GM12878 (cell line): ENCODE measurements around the gene C12orf56.

Experiments used
- BRCA1 ChIP-seq: IDR thresholded peaks from 2 replicates; pipeline ENCODE4 v1.6.1; 2011; ENCODE audit warnings: low read depth, low read length, improper control_type of control experiment
- CBX5 ChIP-seq: sonication (generic); IDR thresholded peaks from 2 replicates; pipeline ENCODE4 v1.6.1; 2016; ENCODE audit warnings: low read depth, moderate library complexity, mild to moderate bottlenecking, inconsistent platforms
- DPF2 ChIP-seq: fragments of 450-650 bp; IDR thresholded peaks from 2 replicates; pipeline ENCODE4 v1.6.1; 2017; ENCODE audit warnings: mild to moderate bottlenecking
- EZH2 ChIP-seq: IDR thresholded peaks from 2 replicates; pipeline ENCODE4 v1.6.1; 2012; ENCODE audit warnings: low read depth, mild to moderate bottlenecking, control low read depth, inconsistent platforms, low read length, borderline replicate concordance; ENCODE audit not compliant: control insufficient read depth
- JUND ChIP-seq: IDR thresholded peaks from 2 replicates; pipeline ENCODE4 v1.6.1; 2012; ENCODE audit warnings: low read depth, mild to moderate bottlenecking, low read length, improper control_type of control experiment, moderate library complexity
- POLR2A ChIP-seq: IDR thresholded peaks from 2 replicates; pipeline ENCODE4 v1.6.1; 2011; ENCODE audit warnings: low read depth, mild to moderate bottlenecking, low read length
- RAD21 ChIP-seq: IDR thresholded peaks from 2 replicates; pipeline ENCODE4 v1.6.1; 2011; ENCODE audit warnings: mild to moderate bottlenecking, low read depth, low read length, moderate library complexity; ENCODE audit not compliant: insufficient read depth
- RBBP5 ChIP-seq: fragments of 200-600 bp; sonication (generic); conservative IDR thresholded peaks from 2 replicates; pipeline ENCODE4 v1.6.1; 2016
- SIN3A ChIP-seq: IDR thresholded peaks from 2 replicates; pipeline ENCODE4 v1.6.1; 2012; ENCODE audit warnings: low read depth, low read length, improper control_type of control experiment
- TAF1 ChIP-seq: IDR thresholded peaks from 2 replicates; pipeline ENCODE4 v1.6.1; 2011; ENCODE audit warnings: mild to moderate bottlenecking, low read depth, low read length, borderline replicate concordance
- ZNF24 ChIP-seq: fragments of 450-650 bp; IDR thresholded peaks from 2 replicates; pipeline ENCODE4 v1.6.1; 2017; ENCODE audit warnings: antibody characterized with exemption, mild to moderate bottlenecking
- TF ChIP-seq, protein P1 (sequence below), 3 experiments: IDR thresholded peaks in 2 of 3; conservative IDR thresholded peaks in 1 of 3; 2 replicates each; pipeline ENCODE4 v1.5.1; 2011; ENCODE audit warnings: low read depth in 3 of 3, low read length in 3 of 3, mild to moderate bottlenecking in 3 of 3, control low read depth in 2 of 3, moderate library complexity in 2 of 3, inconsistent platforms in 1 of 3, mixed read lengths in 1 of 3; ENCODE audit not compliant: control insufficient read depth in 2 of 3, insufficient read depth in 1 of 3; ENCODE audit errors: extremely low read depth in 1 of 3
- TF ChIP-seq, protein P2 (sequence below): fragments of 450-650 bp; IDR thresholded peaks from 2 replicates; pipeline ENCODE4 v1.6.1; 2017; ENCODE audit warnings: antibody characterized with exemption, mild to moderate bottlenecking, moderate library complexity
- TF ChIP-seq, protein P3 (sequence below): IDR thresholded peaks from 2 replicates; pipeline ENCODE4 v1.6.1; 2012; ENCODE audit warnings: low read depth, low read length, improper control_type of control experiment

DNA sequence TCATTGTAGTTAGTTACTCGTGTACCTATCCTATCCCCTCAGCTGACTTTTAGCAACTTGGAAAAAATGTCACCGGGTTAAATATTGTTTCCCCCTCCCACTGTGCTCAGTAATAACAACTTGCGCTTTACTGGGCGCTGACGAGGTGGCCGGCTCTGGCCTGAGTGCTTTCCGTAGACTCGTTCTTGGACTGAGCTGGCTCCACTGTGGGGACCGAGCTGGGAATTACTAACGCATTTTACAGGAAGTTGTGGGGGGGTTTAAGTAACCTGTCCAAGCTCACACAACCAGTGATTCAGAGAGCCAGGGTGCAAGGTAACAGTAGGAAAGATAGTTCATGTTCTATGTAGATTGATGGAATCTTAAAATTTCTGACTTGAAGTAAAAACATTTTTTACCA lies 86.0 kb downstream of the C12orf56 start:
- TF ChIP-seq RAD21 (no peak), ZNF24 (no peak), POLR2A (no peak), SIN3A (no peak), RBBP5 (no peak), EZH2 (no peak), CBX5 (no peak), BRCA1 (no peak), DPF2 (no peak), JUND (no peak), TAF1 (no peak)
- TF ChIP-seq, protein P1, sequence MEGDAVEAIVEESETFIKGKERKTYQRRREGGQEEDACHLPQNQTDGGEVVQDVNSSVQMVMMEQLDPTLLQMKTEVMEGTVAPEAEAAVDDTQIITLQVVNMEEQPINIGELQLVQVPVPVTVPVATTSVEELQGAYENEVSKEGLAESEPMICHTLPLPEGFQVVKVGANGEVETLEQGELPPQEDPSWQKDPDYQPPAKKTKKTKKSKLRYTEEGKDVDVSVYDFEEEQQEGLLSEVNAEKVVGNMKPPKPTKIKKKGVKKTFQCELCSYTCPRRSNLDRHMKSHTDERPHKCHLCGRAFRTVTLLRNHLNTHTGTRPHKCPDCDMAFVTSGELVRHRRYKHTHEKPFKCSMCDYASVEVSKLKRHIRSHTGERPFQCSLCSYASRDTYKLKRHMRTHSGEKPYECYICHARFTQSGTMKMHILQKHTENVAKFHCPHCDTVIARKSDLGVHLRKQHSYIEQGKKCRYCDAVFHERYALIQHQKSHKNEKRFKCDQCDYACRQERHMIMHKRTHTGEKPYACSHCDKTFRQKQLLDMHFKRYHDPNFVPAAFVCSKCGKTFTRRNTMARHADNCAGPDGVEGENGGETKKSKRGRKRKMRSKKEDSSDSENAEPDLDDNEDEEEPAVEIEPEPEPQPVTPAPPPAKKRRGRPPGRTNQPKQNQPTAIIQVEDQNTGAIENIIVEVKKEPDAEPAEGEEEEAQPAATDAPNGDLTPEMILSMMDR (IDR thresholded peaks at IDR 0.05 in 2 of 3, conservative IDR thresholded peaks at IDR 0.05 in 1 of 3; ENCODE audit: control insufficient read depth in 2 of 3, extremely low read depth in 1 of 3, insufficient read depth in 1 of 3, low read depth in 3 of 3, low read length in 3 of 3), result no peak
- TF ChIP-seq, protein P2, sequence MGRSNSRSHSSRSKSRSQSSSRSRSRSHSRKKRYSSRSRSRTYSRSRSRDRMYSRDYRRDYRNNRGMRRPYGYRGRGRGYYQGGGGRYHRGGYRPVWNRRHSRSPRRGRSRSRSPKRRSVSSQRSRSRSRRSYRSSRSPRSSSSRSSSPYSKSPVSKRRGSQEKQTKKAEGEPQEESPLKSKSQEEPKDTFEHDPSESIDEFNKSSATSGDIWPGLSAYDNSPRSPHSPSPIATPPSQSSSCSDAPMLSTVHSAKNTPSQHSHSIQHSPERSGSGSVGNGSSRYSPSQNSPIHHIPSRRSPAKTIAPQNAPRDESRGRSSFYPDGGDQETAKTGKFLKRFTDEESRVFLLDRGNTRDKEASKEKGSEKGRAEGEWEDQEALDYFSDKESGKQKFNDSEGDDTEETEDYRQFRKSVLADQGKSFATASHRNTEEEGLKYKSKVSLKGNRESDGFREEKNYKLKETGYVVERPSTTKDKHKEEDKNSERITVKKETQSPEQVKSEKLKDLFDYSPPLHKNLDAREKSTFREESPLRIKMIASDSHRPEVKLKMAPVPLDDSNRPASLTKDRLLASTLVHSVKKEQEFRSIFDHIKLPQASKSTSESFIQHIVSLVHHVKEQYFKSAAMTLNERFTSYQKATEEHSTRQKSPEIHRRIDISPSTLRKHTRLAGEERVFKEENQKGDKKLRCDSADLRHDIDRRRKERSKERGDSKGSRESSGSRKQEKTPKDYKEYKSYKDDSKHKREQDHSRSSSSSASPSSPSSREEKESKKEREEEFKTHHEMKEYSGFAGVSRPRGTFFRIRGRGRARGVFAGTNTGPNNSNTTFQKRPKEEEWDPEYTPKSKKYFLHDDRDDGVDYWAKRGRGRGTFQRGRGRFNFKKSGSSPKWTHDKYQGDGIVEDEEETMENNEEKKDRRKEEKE, result no peak
- TF ChIP-seq, protein P3, sequence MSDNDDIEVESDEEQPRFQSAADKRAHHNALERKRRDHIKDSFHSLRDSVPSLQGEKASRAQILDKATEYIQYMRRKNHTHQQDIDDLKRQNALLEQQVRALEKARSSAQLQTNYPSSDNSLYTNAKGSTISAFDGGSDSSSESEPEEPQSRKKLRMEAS, result no peak
